Measurements from ENCODE around the gene NKX1-1. TPM values are rescaled to one million over a fixed set of nuclear protein-coding genes. Genes with fewer than 3 reads are reported as not detected.

Gene NKX1-1
- total and polyA plus RNA-seq, 2 experiments from 2014 or later, result not detected

DNA sequence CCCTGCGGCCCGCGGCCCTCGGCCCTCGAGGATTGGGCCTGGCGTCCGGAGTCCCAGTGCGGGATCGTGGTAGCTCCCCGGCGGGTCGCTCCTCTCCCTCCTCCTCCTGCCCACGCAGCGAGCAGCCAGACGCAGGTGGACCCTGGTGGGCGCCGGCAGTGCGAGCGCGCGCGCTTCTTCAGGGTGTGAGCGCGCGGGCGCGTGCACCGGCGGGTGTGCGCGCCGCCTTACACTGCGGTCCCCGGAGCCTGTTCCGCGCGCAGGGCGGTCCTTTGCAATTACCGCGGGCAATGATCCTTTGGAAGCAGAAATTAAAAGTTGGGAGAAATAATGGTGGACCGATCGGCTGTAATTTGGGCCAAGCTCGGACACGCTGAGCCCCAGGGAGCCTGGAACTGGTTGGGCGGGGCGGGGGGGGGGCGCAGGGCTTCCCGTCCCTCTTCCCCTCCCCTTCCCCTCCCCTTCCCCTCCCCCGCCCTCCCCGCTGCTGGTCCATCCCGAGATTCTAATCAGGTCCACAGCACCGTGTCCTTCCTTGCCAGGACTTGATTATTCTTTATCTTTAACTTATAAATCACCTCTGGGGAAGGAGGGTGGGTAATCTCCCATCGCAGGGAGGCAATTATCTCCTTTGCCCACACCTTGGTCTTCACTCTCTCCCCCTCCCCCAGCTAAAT is 1.6 kb upstream of the NKX1-1 start:
- Mint-ChIP-seq H3K36me3 (ENCODE audit: low read depth) (no peaks in the 10 kb centered on the region; the same call in 2 of the 3 replicates), H3K4me3 (peak overlapping the region; percentile 49)
- peaks cover 3% of the 10 kb centered on the region for H4K20me1 ChIP-seq (replicated peaks; ENCODE audit: insufficient read depth)

More for the DNA sequence above, 1.6 kb upstream of the NKX1-1 start:
- Histone ChIP-seq H3K27ac (ENCODE audit: low read depth) (no peak overlapping the region), H3K27me3 (ENCODE audit: insufficient read depth) (peaks cover 97% of the 10 kb centered on the region), H3K79me2 (replicated peaks; ENCODE audit: insufficient read depth) (no peaks in the 10 kb centered on the region), H3K4me3 (peak overlapping the region; percentile 55), H3K9me2 (ENCODE audit: insufficient read depth) (no peaks in the 10 kb centered on the region), H3K4me1 (ENCODE audit: insufficient read depth) (peaks cover 16% of the 10 kb centered on the region; the same call in 1 of the 2 replicates), H2AFZ (no peak overlapping the region), H3K36me3 (ENCODE audit: insufficient read depth) (no peaks in the 10 kb centered on the region), H3F3A (replicated peaks; ENCODE audit: low read depth) (0 out of 2 replicates have a peak, but pooled peaks cover 3% of the 10 kb centered on the region), H3K4me2 (peak overlapping the region; percentile 77)
- Mint-ChIP-seq H3K4me1 (peaks cover 14% of the 10 kb centered on the region), H3K27ac (no peak overlapping the region), H3K27me3 (ENCODE audit: insufficient read depth, low read depth, poor library complexity) (peaks cover 88% of the 10 kb centered on the region), H3K9me3 (no peaks in the 10 kb centered on the region; the same call in 2 of the 3 replicates)
- no peak for ATAC-seq
- DNase-seq (ENCODE audit: low spot score), result no peak
- no peak for TF ChIP-seq STAT1 (IDR thresholded peaks at IDR 0.05; ENCODE audit: unreplicated experiment)
- no peak for TF ChIP-seq JUNB (IDR thresholded peaks at IDR 0.05; ENCODE audit: unreplicated experiment)
- TF ChIP-seq, protein P1, sequence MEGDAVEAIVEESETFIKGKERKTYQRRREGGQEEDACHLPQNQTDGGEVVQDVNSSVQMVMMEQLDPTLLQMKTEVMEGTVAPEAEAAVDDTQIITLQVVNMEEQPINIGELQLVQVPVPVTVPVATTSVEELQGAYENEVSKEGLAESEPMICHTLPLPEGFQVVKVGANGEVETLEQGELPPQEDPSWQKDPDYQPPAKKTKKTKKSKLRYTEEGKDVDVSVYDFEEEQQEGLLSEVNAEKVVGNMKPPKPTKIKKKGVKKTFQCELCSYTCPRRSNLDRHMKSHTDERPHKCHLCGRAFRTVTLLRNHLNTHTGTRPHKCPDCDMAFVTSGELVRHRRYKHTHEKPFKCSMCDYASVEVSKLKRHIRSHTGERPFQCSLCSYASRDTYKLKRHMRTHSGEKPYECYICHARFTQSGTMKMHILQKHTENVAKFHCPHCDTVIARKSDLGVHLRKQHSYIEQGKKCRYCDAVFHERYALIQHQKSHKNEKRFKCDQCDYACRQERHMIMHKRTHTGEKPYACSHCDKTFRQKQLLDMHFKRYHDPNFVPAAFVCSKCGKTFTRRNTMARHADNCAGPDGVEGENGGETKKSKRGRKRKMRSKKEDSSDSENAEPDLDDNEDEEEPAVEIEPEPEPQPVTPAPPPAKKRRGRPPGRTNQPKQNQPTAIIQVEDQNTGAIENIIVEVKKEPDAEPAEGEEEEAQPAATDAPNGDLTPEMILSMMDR (conservative IDR thresholded peaks at IDR 0.05; ENCODE audit: low read depth in 2 of 2), result no peak
- no peak for TF ChIP-seq CREB1 (CRISPR knock-in tag; IDR thresholded peaks at IDR 0.05; ENCODE audit: low read depth)
- TF ChIP-seq EZH2 (IDR thresholded peaks at IDR 0.05; ENCODE audit: low read depth, unreplicated experiment), result no peak
- TF ChIP-seq, protein P2, sequence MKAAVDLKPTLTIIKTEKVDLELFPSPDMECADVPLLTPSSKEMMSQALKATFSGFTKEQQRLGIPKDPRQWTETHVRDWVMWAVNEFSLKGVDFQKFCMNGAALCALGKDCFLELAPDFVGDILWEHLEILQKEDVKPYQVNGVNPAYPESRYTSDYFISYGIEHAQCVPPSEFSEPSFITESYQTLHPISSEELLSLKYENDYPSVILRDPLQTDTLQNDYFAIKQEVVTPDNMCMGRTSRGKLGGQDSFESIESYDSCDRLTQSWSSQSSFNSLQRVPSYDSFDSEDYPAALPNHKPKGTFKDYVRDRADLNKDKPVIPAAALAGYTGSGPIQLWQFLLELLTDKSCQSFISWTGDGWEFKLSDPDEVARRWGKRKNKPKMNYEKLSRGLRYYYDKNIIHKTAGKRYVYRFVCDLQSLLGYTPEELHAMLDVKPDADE (IDR thresholded peaks at IDR 0.05), result no peak
- TF ChIP-seq EZH2phosphoT487 (IDR thresholded peaks at IDR 0.05; ENCODE audit: unreplicated experiment), result peak; percentile 63
- TF ChIP-seq REST (IDR thresholded peaks at IDR 0.05; ENCODE audit: unreplicated experiment), result no peak
- no peak for TF ChIP-seq ZNF331 (CRISPR knock-in tag; IDR thresholded peaks at IDR 0.05; ENCODE audit: low read depth)
